ENCODE results near the gene GLRX. TPM values are rescaled to one million over a fixed set of nuclear protein-coding genes. Genes with fewer than 3 reads are reported as not detected.

Gene GLRX
- total and polyA plus RNA-seq, 2 of the 13 experiments (the other 11 are each of a cell fraction or from before 2014, with no cell fraction given), result 63.8 to 499 TPM

DNA sequence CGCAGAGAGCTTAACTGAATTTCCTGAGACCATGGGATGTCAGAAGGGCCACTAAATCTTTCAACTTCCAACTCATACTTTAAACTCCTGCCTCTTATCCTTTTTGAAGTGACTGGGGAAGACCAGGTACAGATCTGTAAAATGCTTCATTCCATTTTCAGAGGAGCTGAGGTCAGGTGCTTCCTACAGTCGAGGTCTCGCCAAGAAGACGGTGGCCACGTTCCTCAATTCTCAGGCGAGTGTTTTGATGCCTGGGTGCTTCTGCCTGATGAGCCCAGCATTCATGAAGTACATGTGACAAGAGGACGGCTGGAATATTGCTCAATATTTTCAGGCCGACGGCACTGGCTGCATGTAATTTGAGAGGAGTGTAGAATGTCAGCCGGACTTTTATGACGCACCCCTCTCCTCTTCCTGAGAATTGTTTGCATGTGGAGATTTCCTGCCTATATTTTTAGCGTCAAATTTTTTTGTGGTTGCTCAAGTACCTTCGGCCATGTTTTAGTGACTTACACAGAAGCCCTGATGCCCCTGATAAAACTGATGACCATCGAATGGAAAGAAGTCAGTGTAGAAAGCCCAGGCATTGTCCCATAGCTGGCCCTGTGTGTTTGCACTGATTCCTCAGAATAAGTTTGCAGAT, 38.8 kb upstream of the GLRX start (continued):
- no peak for TF ChIP-seq STAT6 (CRISPR knock-in tag; IDR thresholded peaks at IDR 0.05; ENCODE audit: borderline replicate concordance)
- TF ChIP-seq, protein P1, sequence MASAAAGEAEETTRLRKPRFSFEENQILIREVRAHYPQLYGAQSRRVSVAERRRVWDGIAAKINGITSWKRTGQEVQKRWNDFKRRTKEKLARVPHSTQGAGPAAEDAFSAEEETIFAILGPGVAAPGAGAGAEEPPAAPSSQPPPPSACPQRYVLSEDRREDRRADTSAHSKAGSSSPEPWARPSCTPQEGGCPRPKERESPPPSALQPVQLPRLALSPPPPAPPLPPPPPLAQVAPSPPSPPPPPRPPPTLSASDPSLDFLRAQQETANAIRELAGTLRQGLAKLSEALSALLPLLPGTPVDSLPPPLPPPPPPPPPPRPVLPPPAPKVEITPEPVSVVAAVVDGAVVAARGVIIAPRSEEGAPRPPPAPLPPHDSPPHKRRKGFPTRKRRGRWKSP (CRISPR knock-in tag; IDR thresholded peaks at IDR 0.05), result peak; percentile 73; the same call in 1 of the 2 replicates
- 0 out of 2 replicates have a peak, but pooled peaks have one; percentile 89 for TF ChIP-seq CBX5 (CRISPR knock-in tag; IDR thresholded peaks at IDR 0.05; ENCODE audit: borderline replicate concordance)
- TF ChIP-seq ZNF256 (CRISPR knock-in tag; conservative IDR thresholded peaks at IDR 0.05), result no peak
- TF ChIP-seq AHR (CRISPR knock-in tag; IDR thresholded peaks at IDR 0.05), result no peak
- peak; percentile 55 for TF ChIP-seq KLF6 (CRISPR knock-in tag; IDR thresholded peaks at IDR 0.05)
- no peak for TF ChIP-seq ZBED4 (CRISPR knock-in tag; IDR thresholded peaks at IDR 0.05; ENCODE audit: borderline replicate concordance)
- TF ChIP-seq FOXO1 (CRISPR knock-in tag; IDR thresholded peaks at IDR 0.05), result peak; percentile 68; the same call in 1 of the 2 replicates
- TF ChIP-seq THAP11 (CRISPR knock-in tag; IDR thresholded peaks at IDR 0.05), result 0 out of 2 replicates have a peak, but pooled peaks have one; percentile 21
- no peak for TF ChIP-seq ZBTB3 (CRISPR knock-in tag; IDR thresholded peaks at IDR 0.05; ENCODE audit: borderline replicate concordance, low read depth)
- no peak for TF ChIP-seq ZNF274 (CRISPR knock-in tag; IDR thresholded peaks at IDR 0.05)
- no peak for TF ChIP-seq ZSCAN12 (CRISPR knock-in tag; IDR thresholded peaks at IDR 0.05)
- TF ChIP-seq KDM2A (CRISPR knock-in tag; IDR thresholded peaks at IDR 0.05; ENCODE audit: borderline replicate concordance, low read depth), result peak; percentile 62; the same call in 1 of the 2 replicates
- TF ChIP-seq NCOA1 (CRISPR knock-in tag; IDR thresholded peaks at IDR 0.05), result no peak
- TF ChIP-seq ZNF576 (CRISPR knock-in tag; IDR thresholded peaks at IDR 0.05), result no peak
- TF ChIP-seq BRD4 (CRISPR knock-in tag; IDR thresholded peaks at IDR 0.05), result no peak
- no peak for TF ChIP-seq KLF15 (CRISPR knock-in tag; IDR thresholded peaks at IDR 0.05; ENCODE audit: borderline replicate concordance)
- TF ChIP-seq ZNF615 (CRISPR knock-in tag; IDR thresholded peaks at IDR 0.05; ENCODE audit: borderline replicate concordance), result no peak
- no peak for TF ChIP-seq ZNF546 (CRISPR knock-in tag; conservative IDR thresholded peaks at IDR 0.05)

Measured in HepG2 (cell line).